Measurements from ENCODE around the gene OR2V2.
"Not testable (repeated sequence)": the region's sequence is repeated elsewhere in the genome, so short reads cannot be mapped to it uniquely, and the experiment has no call there.

Gene OR2V2

GRCh38 chr5:181146927-181147636 is at the start of gene OR2V2:
OR2V2 (plus strand) TSS chr5:181147586; CDS start chr5:181154943, 7,357 bp downstream.
- DNase-seq, result not testable (repeated sequence)

GRCh38 chr5:181097759-181098491 is 49.5 kb upstream of the OR2V2 start:
- DNase-seq, result not testable (repeated sequence)

GRCh38 chr5:181098762-181099601 is 48.4 kb upstream of the OR2V2 start:
- no peak for DNase-seq

- no peak for DNase-seq
These were observed 47.7 kb upstream of the OR2V2 start for GRCh38 chr5:181099602-181100086.

- no peak for DNase-seq
These were observed 47.1 kb upstream of the OR2V2 start for GRCh38 chr5:181100121-181100875.

- not testable (repeated sequence) for DNase-seq
These were observed 46.2 kb upstream of the OR2V2 start for GRCh38 chr5:181101030-181101641.

- DNase-seq, result not testable (repeated sequence)
These were observed 45.3 kb upstream of the OR2V2 start for GRCh38 chr5:181101930-181102674.

GRCh38 chr5:181104259-181104568 is 43.2 kb upstream of the OR2V2 start:
- not testable (repeated sequence) for DNase-seq

- not testable (repeated sequence) for DNase-seq
These were observed 42.6 kb upstream of the OR2V2 start for GRCh38 chr5:181104606-181105390.

- DNase-seq, result no peak
These were observed 41.9 kb upstream of the OR2V2 start for GRCh38 chr5:181105391-181106025.

GRCh38 chr5:181107699-181108098 is 39.7 kb upstream of the OR2V2 start:
- no peak for DNase-seq

GRCh38 chr5:181108578-181109165 is 38.7 kb upstream of the OR2V2 start:
- DNase-seq, result no peak

GRCh38 chr5:181109489-181110013 is 37.8 kb upstream of the OR2V2 start:
- DNase-seq, result no peak

GRCh38 chr5:181111010-181111409 is 36.4 kb upstream of the OR2V2 start:
- no peak for DNase-seq

GRCh38 chr5:181112476-181112875 is 34.9 kb upstream of the OR2V2 start:
- no peak for DNase-seq

GRCh38 chr5:181113572-181113971 is 33.8 kb upstream of the OR2V2 start:
- DNase-seq, result not testable (repeated sequence)

GRCh38 chr5:181114284-181114843 is 33.0 kb upstream of the OR2V2 start:
- DNase-seq, result no peak

GRCh38 chr5:181114844-181115778 is 32.3 kb upstream of the OR2V2 start:
- DNase-seq, result no peak
